ENCODE measurements around the gene NPPB.

DNA sequence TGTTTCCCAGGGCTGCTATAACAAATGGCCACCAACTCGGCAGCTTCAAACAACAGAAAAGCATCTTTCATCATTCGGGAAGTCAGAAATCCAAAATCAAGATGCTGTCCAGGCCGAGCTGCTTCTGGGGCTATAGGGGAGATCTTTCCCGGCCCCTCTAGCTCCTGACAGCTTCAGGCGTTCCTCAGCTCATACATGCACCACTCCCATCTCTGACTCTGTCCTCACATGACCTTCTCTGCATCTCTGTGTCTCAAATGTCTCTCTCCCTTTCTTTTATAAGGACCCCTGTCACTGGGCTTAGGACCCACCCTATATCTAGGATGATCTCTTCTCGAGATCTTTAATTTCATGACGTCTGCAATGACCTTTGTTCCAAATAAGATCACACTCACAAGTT lies 13.8 kb upstream of the NPPB start:
- TF ChIP-seq, protein P1, sequence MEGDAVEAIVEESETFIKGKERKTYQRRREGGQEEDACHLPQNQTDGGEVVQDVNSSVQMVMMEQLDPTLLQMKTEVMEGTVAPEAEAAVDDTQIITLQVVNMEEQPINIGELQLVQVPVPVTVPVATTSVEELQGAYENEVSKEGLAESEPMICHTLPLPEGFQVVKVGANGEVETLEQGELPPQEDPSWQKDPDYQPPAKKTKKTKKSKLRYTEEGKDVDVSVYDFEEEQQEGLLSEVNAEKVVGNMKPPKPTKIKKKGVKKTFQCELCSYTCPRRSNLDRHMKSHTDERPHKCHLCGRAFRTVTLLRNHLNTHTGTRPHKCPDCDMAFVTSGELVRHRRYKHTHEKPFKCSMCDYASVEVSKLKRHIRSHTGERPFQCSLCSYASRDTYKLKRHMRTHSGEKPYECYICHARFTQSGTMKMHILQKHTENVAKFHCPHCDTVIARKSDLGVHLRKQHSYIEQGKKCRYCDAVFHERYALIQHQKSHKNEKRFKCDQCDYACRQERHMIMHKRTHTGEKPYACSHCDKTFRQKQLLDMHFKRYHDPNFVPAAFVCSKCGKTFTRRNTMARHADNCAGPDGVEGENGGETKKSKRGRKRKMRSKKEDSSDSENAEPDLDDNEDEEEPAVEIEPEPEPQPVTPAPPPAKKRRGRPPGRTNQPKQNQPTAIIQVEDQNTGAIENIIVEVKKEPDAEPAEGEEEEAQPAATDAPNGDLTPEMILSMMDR (IDR thresholded peaks at IDR 0.05; ENCODE audit: low read depth, low read length, poor library complexity, severe bottlenecking): no peak
- no peak for TF ChIP-seq EZH2phosphoT487 (IDR thresholded peaks at IDR 0.05; ENCODE audit: borderline replicate concordance, low read length)
